ENCODE measurements around the gene GNA12. TPM values are rescaled to one million over a fixed set of nuclear protein-coding genes. Genes with fewer than 3 reads are reported as not detected.

The GNA12 gene
- total RNA-seq, 2 experiments from 2014 or later, result 23.6 to 23.7 TPM

GRCh38 chr7:2710286-2710655, 133.8 kb downstream of the GNA12 start:
- Mint-ChIP-seq H3K4me3 (peak overlapping the region; percentile 75), H3K4me1 (ENCODE audit: low read depth) (peaks cover 27% of the 10 kb centered on the region), H3K27me3 (peaks cover under 1% of the 10 kb centered on the region), H3K27ac (peak overlapping the region; percentile 82), H3K36me3 (no peaks in the 10 kb centered on the region), H3K9me3 (no peaks in the 10 kb centered on the region)
- ChIA-PET CTCF (interaction anchor here (0.5 to 3.5 kb wide), 53 partner anchors 8 to 297 kb away, joined by 3 to 115 read pairs (median 5); partner anchors contain the start of genes AMZ1, IQCE and TTYH3), POLR2A (interaction anchor here (1.1 to 2.3 kb wide), 6 partner anchors 8 to 151 kb away, joined by 3 to 13 read pairs (median 6); partner anchors contain the start of gene TTYH3)
- intact Hi-C loops (cut with micrococcal nuclease), result loop anchor here (1.0 kb wide), 2 partner anchors 10 to 39 kb away; no protein-coding TSS in a partner anchor
- peak; percentile 85 for DNase-seq

- ChIA-PET CTCF (interaction anchor here (0.5 to 3.5 kb wide), 58 partner anchors 9 to 296 kb away, joined by 3 to 115 read pairs (median 4); partner anchors contain the start of genes AMZ1, IQCE and TTYH3), POLR2A (interaction anchor here (0.5 to 2.3 kb wide), 7 partner anchors 9 to 380 kb away, joined by 3 to 13 read pairs (median 5); partner anchors contain the start of gene TTYH3)
- H3K27me3 Mint-ChIP-seq, result no peaks in the 10 kb centered on the region
- H3K4me3 Mint-ChIP-seq, result peak overlapping the region; percentile 75
- no peaks in the 10 kb centered on the region for H3K36me3 Mint-ChIP-seq
- peak overlapping the region; percentile 82 for H3K27ac Mint-ChIP-seq
- H3K9me3 Mint-ChIP-seq, result no peaks in the 10 kb centered on the region
- peak; percentile 90 for DNase-seq
- intact Hi-C loops (cut with micrococcal nuclease), result loop anchor here (1.0 kb wide), 2 partner anchors 11 to 38 kb away; no protein-coding TSS in a partner anchor
- H3K4me1 Mint-ChIP-seq (ENCODE audit: low read depth), result peaks cover 21% of the 10 kb centered on the region
These were observed 134.4 kb downstream of the GNA12 start for GRCh38 chr7:2709553-2710285.

- Mint-ChIP-seq H3K27ac (no peak overlapping the region), H3K27me3 (no peaks in the 10 kb centered on the region), H3K4me3 (peak overlapping the region; percentile 75), H3K36me3 (no peaks in the 10 kb centered on the region), H3K9me3 (no peaks in the 10 kb centered on the region), H3K4me1 (ENCODE audit: low read depth) (peaks cover 20% of the 10 kb centered on the region)
- ChIA-PET POLR2A (interaction anchor here (2.3 kb wide), 1 partner anchor 10 kb away, joined by 11 read pairs; no protein-coding TSS in a partner anchor), CTCF (interaction anchor here (0.8 to 3.5 kb wide), 26 partner anchors 9 to 258 kb away, joined by 3 to 115 read pairs (median 6); partner anchors contain the start of gene TTYH3)
- DNase-seq, result no peak
- intact Hi-C loops (cut with micrococcal nuclease), result no loop called here
These were observed 135.4 kb downstream of the GNA12 start for GRCh38 chr7:2708547-2709310.

- no peak overlapping the region for H3K4me3 Mint-ChIP-seq
- peaks cover 20% of the 10 kb centered on the region for H3K4me1 Mint-ChIP-seq (ENCODE audit: low read depth)
- intact Hi-C loops (cut with micrococcal nuclease), result no loop called here
- H3K27me3 Mint-ChIP-seq, result no peaks in the 10 kb centered on the region
- H3K9me3 Mint-ChIP-seq, result no peaks in the 10 kb centered on the region
- POLR2A ChIA-PET, result no interaction called here
- no peak for DNase-seq
- no peaks in the 10 kb centered on the region for H3K36me3 Mint-ChIP-seq
- H3K27ac Mint-ChIP-seq, result no peak overlapping the region
- CTCF ChIA-PET, result interaction anchor here (1.5 to 3.5 kb wide), 4 partner anchors 10 to 38 kb away, joined by 5 to 115 read pairs (median 37); no protein-coding TSS in a partner anchor
These were observed 136.1 kb downstream of the GNA12 start for GRCh38 chr7:2708041-2708440.

- POLR2A ChIA-PET, result no interaction called here
- intact Hi-C loops (cut with micrococcal nuclease), result no loop called here
These were observed 136.6 kb downstream of the GNA12 start for GRCh38 chr7:2707481-2707880.

GRCh38 chr7:2706685-2707126, 137.4 kb downstream of the GNA12 start:
- intact Hi-C loops (cut with micrococcal nuclease), result no loop called here
- no peak overlapping the region for H3K27ac Mint-ChIP-seq
- CTCF ChIA-PET, result interaction anchor here (0.6 to 1.4 kb wide), 3 partner anchors 36 to 414 kb away, joined by 3 to 5 read pairs (median 3); no protein-coding TSS in a partner anchor
- no peaks in the 10 kb centered on the region for H3K36me3 Mint-ChIP-seq
- no peaks in the 10 kb centered on the region for H3K27me3 Mint-ChIP-seq
- no peak for DNase-seq
- POLR2A ChIA-PET, result no interaction called here
- peaks cover 20% of the 10 kb centered on the region for H3K4me1 Mint-ChIP-seq (ENCODE audit: low read depth)
- H3K9me3 Mint-ChIP-seq, result no peaks in the 10 kb centered on the region
- H3K4me3 Mint-ChIP-seq, result no peak overlapping the region

More at GRCh38 chr7:2707481-2707880, 136.6 kb downstream of the GNA12 start:
- Mint-ChIP-seq H3K36me3 (no peaks in the 10 kb centered on the region), H3K27ac (no peak overlapping the region), H3K9me3 (no peaks in the 10 kb centered on the region), H3K4me1 (ENCODE audit: low read depth) (peaks cover 20% of the 10 kb centered on the region), H3K4me3 (no peak overlapping the region), H3K27me3 (no peaks in the 10 kb centered on the region)
- no peak for DNase-seq
- CTCF ChIA-PET, result interaction anchor here (0.8 to 1.4 kb wide), 2 partner anchors 37 to 239 kb away, joined by 3 to 5 read pairs; no protein-coding TSS in a partner anchor

GRCh38 chr7:2705371-2706096, 138.6 kb downstream of the GNA12 start:
- DNase-seq, result no peak
- no peak overlapping the region for H3K27ac Mint-ChIP-seq
- ChIA-PET POLR2A (no interaction called here), CTCF (interaction anchor here (1.2 to 2.8 kb wide), 2 partner anchors 9 to 35 kb away, joined by 3 to 7 read pairs; no protein-coding TSS in a partner anchor)
- H3K27me3 Mint-ChIP-seq, result no peaks in the 10 kb centered on the region
- no peaks in the 10 kb centered on the region for H3K36me3 Mint-ChIP-seq
- intact Hi-C loops (cut with micrococcal nuclease), result no loop called here
- H3K9me3 Mint-ChIP-seq, result no peaks in the 10 kb centered on the region
- H3K4me1 Mint-ChIP-seq (ENCODE audit: low read depth), result peaks cover 11% of the 10 kb centered on the region
- H3K4me3 Mint-ChIP-seq, result no peak overlapping the region

- CTCF ChIA-PET, result interaction anchor here (1.0 to 2.0 kb wide), 2 partner anchors 9 to 31 kb away, joined by 3 to 6 read pairs; no protein-coding TSS in a partner anchor
- DNase-seq, result no peak
- H3K27me3 Mint-ChIP-seq, result no peaks in the 10 kb centered on the region
- no peak overlapping the region for H3K27ac Mint-ChIP-seq
- no peaks in the 10 kb centered on the region for H3K9me3 Mint-ChIP-seq
- intact Hi-C loops (cut with micrococcal nuclease), result no loop called here
- no peak overlapping the region for H3K4me3 Mint-ChIP-seq
- POLR2A ChIA-PET, result no interaction called here
- H3K36me3 Mint-ChIP-seq, result no peaks in the 10 kb centered on the region
- peaks cover 18% of the 10 kb centered on the region for H3K4me1 Mint-ChIP-seq (ENCODE audit: low read depth)
These were observed 141.5 kb downstream of the GNA12 start for GRCh38 chr7:2702594-2702957.

- H3K36me3 Mint-ChIP-seq, result no peaks in the 10 kb centered on the region
- H3K4me3 Mint-ChIP-seq, result no peak overlapping the region
- H3K4me1 Mint-ChIP-seq (ENCODE audit: low read depth), result peaks cover 18% of the 10 kb centered on the region
- CTCF ChIA-PET, result interaction anchor here (1.0 to 4.3 kb wide), 3 partner anchors 8 to 31 kb away, joined by 3 to 42 read pairs (median 6); no protein-coding TSS in a partner anchor
- no peak for DNase-seq
- H3K27ac Mint-ChIP-seq, result no peak overlapping the region
- POLR2A ChIA-PET, result no interaction called here
- H3K27me3 Mint-ChIP-seq, result no peaks in the 10 kb centered on the region
- H3K9me3 Mint-ChIP-seq, result no peaks in the 10 kb centered on the region
- intact Hi-C loops (cut with micrococcal nuclease), result no loop called here
These were observed 142.1 kb downstream of the GNA12 start for GRCh38 chr7:2701832-2702593.

GRCh38 chr7:2701424-2701823, 142.7 kb downstream of the GNA12 start:
- Mint-ChIP-seq H3K27ac (no peak overlapping the region), H3K4me1 (ENCODE audit: low read depth) (peaks cover 18% of the 10 kb centered on the region), H3K4me3 (no peak overlapping the region), H3K9me3 (no peaks in the 10 kb centered on the region), H3K36me3 (no peaks in the 10 kb centered on the region), H3K27me3 (no peaks in the 10 kb centered on the region)
- intact Hi-C loops (cut with micrococcal nuclease), result no loop called here
- POLR2A ChIA-PET, result no interaction called here
- no peak for DNase-seq
- CTCF ChIA-PET, result interaction anchor here (1.0 to 4.3 kb wide), 3 partner anchors 8 to 30 kb away, joined by 3 to 42 read pairs (median 6); no protein-coding TSS in a partner anchor
